HG03558 (cell line): ENCODE results near the gene HHIP.
"Not testable (repeated sequence)": the region's sequence is repeated elsewhere in the genome, so short reads cannot be mapped to it uniquely, and the experiment has no call there.

Source experiments
- ATAC-seq: cut with Tn5 transposase; IDR thresholded peaks from one replicate; pipeline ENCODE4 v1.9.1; 2021; ENCODE audit warnings: moderate number of reproducible peaks; ENCODE audit not compliant: unreplicated experiment; ENCODE audit errors: extremely low read depth

HHIP gene

GRCh38 chr4:144748814-144749555, 103.0 kb downstream of the HHIP start:
- no peak for ATAC-seq

GRCh38 chr4:144750348-144750747, 104.4 kb downstream of the HHIP start:
- ATAC-seq = no peak

GRCh38 chr4:144754562-144755410, 108.8 kb downstream of the HHIP start:
- ATAC-seq = no peak

GRCh38 chr4:144757969-144758368, 112.0 kb downstream of the HHIP start:
- ATAC-seq = no peak

- ATAC-seq = not testable (repeated sequence)
Observed at GRCh38 chr4:144768809-144769208, 122.9 kb downstream of the HHIP start.

GRCh38 chr4:144778364-144778763, 132.4 kb downstream of the HHIP start:
- ATAC-seq = no peak

- no peak for ATAC-seq
Observed at GRCh38 chr4:144782345-144782744, 136.4 kb downstream of the HHIP start.

GRCh38 chr4:144785961-144786360, 140.0 kb downstream of the HHIP start:
- ATAC-seq = no peak

- no peak for ATAC-seq
Observed at GRCh38 chr4:144787365-144788258, 141.7 kb downstream of the HHIP start.

GRCh38 chr4:144788469-144788868, 142.5 kb downstream of the HHIP start:
- no peak for ATAC-seq

GRCh38 chr4:144791933-144792332, 146.0 kb downstream of the HHIP start:
- ATAC-seq = not testable (repeated sequence)
